ENCODE measurements around the gene C4orf54.

Gene C4orf54

GRCh38 chr4:99651811-99652485 is 5.7 kb downstream of the C4orf54 start:
- no peak for DNase-seq

- no peak for DNase-seq
These were observed 6.4 kb downstream of the C4orf54 start for GRCh38 chr4:99651016-99651769.

- no peak for DNase-seq
These were observed 7.8 kb downstream of the C4orf54 start for GRCh38 chr4:99649778-99650177.

- DNase-seq, result no peak
These were observed 8.4 kb downstream of the C4orf54 start for GRCh38 chr4:99649208-99649607.

GRCh38 chr4:99648321-99648720 is 9.3 kb downstream of the C4orf54 start:
- DNase-seq, result no peak

GRCh38 chr4:99647071-99647470 is 10.6 kb downstream of the C4orf54 start:
- DNase-seq, result no peak

GRCh38 chr4:99645638-99646037 is 12.0 kb downstream of the C4orf54 start:
- DNase-seq, result no peak

GRCh38 chr4:99645036-99645435 is 12.6 kb downstream of the C4orf54 start:
- no peak for DNase-seq

GRCh38 chr4:99644453-99644852 is 13.2 kb downstream of the C4orf54 start:
- DNase-seq, result no peak

GRCh38 chr4:99642725-99643489 is 14.7 kb downstream of the C4orf54 start:
- no peak for DNase-seq

GRCh38 chr4:99640676-99641075 is 17.0 kb downstream of the C4orf54 start:
- DNase-seq, result no peak

- no peak for DNase-seq
These were observed 20.5 kb downstream of the C4orf54 start for GRCh38 chr4:99637174-99637573.

- DNase-seq, result no peak
These were observed 21.2 kb downstream of the C4orf54 start for GRCh38 chr4:99636422-99636821.

GRCh38 chr4:99635601-99636000 is 22.0 kb downstream of the C4orf54 start:
- no peak for DNase-seq

- no peak for DNase-seq
These were observed 22.8 kb downstream of the C4orf54 start for GRCh38 chr4:99634742-99635360.

- no peak for DNase-seq
These were observed 23.9 kb downstream of the C4orf54 start for GRCh38 chr4:99633772-99634171.

- no peak for DNase-seq
These were observed 26.7 kb downstream of the C4orf54 start for GRCh38 chr4:99630857-99631360.

- DNase-seq, result no peak
These were observed 27.6 kb downstream of the C4orf54 start for GRCh38 chr4:99629962-99630554.

GRCh38 chr4:99628040-99628439 is 29.6 kb downstream of the C4orf54 start:
- DNase-seq, result no peak

GRCh38 chr4:99625369-99625768 is 32.3 kb downstream of the C4orf54 start:
- no peak for DNase-seq

- no peak for DNase-seq
These were observed 33.4 kb downstream of the C4orf54 start for GRCh38 chr4:99624141-99624719.

GRCh38 chr4:99622341-99622740 is 35.3 kb downstream of the C4orf54 start:
- DNase-seq, result no peak

Measured in NCI-H2107 (cell line).